ENCODE data around the gene TET3.

TET3 gene

DNA sequence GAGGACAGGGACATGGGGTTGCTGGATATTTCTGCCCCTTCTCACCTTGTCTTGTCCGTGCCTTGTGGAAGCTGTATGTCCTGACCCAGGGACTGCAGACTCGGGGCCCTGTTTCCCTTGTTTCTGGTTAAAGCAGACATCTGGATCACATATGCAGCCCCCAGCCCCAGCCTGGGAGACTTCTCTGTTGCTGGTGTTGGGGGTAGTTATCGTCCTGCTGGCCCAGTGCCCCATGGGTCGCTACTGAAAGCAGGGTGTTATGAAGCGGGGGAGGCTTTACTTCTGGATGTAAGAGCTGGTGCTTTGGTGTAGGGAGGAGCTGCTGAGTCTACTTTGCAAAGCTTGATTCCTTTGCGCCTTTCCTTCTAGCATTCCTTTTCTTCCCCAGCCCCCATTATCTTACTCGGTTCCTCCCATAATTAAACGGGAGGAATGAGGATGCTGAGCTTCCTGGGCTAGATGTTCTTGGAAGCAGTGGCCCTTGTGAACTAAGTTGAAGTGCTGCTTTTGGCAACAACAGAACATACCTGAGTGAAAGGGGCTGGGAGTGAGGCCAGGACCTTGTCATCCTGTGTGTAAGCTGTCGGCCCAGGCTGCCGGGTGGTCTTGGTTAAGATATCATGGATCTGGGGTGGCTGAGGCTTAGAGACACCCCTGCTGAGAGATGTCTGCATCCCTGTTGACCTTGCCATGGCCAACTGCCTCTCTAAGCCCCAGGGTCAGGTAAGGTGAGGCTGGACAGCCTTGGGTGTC, 3.4 kb downstream of the TET3 start:
- no peak for DNase-seq

DNA sequence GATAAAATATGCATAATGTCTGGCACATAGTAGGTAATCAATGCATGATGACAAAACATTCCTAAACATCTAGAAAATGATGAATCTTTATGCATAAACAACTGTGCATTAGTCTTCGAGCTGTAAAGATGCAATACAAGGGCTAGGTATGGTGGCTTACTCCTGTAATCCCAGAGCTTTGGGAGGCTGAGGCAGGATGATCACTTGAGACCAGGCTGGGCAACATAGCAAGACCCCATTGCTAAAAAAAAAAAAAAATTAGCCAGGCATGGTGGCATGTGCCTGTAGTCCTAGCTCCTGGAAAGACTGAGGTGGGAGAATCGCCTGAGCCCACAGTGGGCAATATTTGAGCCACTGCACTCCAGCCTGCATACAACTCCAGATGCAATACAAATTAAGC, 5.3 kb downstream of the TET3 start:
- DNase-seq, result no peak

GRCh38 chr2:73990531-73990930, 5.8 kb downstream of the TET3 start:
- DNase-seq, result no peak

GRCh38 chr2:73992036-73992435, 7.3 kb downstream of the TET3 start:
- no peak for DNase-seq

- DNase-seq, result no peak
Measured at GRCh38 chr2:73993376-73993775, 8.7 kb downstream of the TET3 start.

DNA sequence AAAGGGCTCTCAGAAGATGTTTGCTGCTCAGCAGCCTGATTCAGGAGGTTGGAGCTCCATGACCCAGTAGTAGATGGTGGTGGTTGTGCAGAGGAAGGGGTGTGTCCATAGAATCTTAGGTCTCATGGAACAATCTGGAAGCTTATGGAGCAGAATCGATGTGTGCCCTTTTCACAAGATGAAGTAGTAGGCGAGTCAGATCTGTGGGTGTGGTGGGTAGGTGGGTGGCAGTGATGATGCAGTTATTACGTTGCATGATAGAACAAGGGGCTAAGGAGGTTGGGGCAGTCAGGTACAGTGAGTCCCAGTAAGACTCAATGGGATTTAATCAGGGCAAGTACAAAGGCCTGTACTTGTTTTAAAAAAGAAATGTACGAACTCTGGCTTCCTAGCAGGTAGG, 9.1 kb downstream of the TET3 start:
- no peak for DNase-seq

GRCh38 chr2:73994178-73994831, 9.6 kb downstream of the TET3 start:
- DNase-seq, result no peak

GRCh38 chr2:73995810-73996209, 11.1 kb downstream of the TET3 start:
- no peak for DNase-seq

DNA sequence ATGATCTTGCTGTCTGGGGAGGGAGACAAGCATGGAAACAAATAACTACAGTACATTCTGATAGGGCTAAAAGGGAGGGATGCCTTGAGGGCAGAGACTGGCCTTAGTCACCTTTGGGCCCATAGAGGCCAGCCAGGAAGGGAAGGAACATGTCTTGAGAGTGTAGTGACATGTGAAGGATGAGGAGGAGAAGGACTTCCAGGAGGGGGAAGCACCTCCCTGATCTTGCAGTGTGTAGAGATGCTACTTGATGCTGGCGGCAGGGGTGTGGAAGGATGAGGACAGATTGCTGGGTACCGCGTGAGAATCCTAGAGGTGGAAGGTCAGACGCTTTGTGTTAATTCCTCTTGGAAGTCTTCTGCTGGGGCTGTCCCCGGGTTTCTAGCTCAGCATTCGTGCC, 13.1 kb downstream of the TET3 start:
- DNase-seq, result no peak

DNA sequence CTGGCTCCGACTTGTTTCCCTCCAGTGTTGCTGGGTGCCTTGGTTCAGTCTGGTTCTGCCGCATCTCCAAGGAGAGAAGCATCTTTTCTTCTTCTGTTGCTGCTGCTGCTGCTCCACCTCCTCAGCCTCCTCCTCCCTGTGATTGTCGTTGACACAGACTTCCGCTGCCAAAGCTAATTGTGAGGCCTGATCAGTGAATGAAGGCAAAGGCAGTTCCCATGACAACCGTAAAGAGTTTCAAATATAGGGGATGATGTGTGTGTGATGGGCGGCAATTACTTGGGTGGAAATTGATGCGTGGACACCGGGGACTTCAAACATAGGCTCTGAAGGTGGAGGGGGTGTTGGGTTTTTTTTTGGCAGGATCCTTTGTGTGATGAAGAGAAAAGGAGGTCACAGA, 13.7 kb downstream of the TET3 start:
- DNase-seq, result peak; percentile 52

GRCh38 chr2:73998933-73999332, 14.2 kb downstream of the TET3 start:
- DNase-seq, result no peak

GRCh38 chr2:73999881-74000597, 15.3 kb downstream of the TET3 start:
- no peak for DNase-seq

DNA sequence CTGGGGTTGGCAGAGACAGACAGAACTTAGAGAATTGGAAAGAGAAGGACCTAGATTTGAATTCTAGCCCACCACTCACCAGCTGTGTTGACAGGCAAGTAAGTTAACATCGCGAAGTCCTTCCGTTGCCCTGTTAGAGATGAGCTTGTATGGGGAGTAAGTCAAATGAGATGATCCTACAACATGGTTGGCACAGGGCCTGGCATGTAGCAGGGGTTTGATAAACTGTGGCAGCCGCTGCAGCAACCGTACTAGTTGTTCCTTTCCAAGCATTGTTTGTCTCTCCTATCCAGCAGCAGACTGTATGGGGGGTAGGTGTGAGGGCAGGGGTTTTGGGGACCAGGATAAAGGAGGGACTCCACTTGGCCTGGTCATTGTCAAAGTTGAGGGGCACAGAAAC, 16.0 kb downstream of the TET3 start:
- DNase-seq, result no peak

DNA sequence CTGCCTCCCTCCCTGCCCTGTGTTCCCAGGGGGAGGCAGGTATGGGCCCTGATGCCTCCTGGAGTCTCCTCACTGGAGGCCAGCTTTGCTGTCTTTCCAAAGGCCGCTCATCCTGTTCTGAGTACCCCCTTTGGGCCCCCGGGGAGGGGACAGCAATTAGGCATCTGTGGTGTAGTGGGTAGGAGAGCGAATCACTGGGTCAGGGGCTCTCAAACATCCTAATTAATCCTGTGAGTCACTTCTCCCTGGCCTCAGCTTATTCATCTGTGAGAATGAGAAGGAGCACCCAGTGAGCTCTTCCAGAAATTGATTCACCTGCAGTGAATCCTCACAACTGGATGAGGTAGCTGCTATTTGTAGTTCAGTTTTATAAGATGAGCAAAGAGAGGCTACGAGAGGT, 16.4 kb downstream of the TET3 start:
- no peak for DNase-seq

- no peak for DNase-seq
Measured at GRCh38 chr2:74001781-74002504, 17.2 kb downstream of the TET3 start.

DNA sequence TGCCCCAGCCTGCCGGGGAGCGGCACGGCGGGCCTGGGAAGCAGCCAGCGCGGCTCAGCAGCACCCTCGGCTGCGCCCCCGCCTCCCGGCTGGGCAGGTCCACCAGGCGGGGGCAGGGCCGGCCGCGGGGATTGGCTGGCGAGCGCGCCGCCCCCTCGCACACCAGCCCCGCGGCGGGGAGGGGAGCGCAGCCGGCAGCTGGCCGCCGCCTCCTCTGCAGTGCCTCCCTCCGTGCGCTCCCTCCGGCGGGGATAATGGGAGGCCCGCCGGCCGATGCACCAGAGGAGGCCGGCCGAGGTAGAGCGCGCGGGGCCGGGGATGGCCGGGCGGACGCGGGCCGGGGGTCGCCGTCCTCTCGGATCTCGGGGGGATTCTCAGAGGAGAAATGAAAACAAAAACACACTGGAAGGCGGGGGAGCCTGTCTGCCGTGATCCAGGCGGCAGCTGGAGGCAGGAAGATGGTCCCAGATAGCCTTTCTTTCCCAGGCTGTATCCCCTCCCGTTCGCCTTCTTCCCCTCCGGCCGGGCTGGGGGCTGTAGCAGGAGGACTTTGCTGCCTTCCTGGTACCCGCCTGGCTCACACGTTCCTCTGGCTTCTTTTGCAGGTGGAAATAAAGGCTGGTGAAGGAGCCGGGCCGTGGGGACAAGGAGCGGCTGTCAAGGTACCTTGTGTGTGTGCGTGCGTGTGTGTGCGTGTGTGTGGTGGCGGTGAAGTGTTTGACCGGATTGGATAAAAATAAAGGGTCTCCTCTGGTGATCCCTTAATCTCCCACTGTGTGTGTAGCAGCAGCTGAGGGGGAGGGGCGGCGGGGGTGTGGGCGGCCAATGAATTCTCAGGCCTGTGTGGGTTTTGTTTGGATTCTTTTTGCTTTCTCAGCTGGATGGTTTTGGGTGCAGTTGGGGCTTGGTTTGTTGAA, 18.1 kb downstream of the TET3 start:
- DNase-seq, result peak; percentile 88

- no peak for DNase-seq
Measured at GRCh38 chr2:74003494-74004211, 18.9 kb downstream of the TET3 start.

GRCh38 chr2:74004212-74005182, 19.8 kb downstream of the TET3 start:
- DNase-seq, result no peak

DNA sequence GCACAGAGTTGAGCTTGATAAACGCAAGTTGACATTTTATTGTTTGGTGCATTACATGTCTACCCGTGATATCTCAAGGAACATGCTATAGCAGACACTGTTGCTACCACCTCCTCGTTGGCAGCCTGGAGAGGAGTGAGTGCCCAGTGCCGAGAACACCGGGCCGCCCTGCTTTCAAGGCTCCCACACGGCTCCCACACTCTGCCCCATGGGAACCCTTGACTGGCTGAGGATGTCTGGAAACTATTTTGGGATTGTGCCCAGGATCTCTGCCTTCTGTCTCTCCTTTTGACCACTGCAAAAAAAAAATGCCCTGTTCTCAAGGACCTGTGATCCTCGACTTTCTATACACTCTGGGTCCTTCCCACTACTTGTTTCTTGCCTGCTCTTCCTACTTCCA, 21.1 kb downstream of the TET3 start:
- no peak for DNase-seq

- DNase-seq, result no peak
Measured at GRCh38 chr2:74006459-74006858, 21.7 kb downstream of the TET3 start.
